OCI-LY1 (cell line): ENCODE results near the gene GLRA3.

Experiments
- H2AFZ ChIP-seq: fragments of 200-600 bp; sonication (generic), shearing (Covaris generic); 2 replicates; pipeline ENCODE4 v1.6.0; 2014; ENCODE audit warnings: antibody characterized with exemption, mild to moderate bottlenecking, low read length
- H3F3A ChIP-seq: fragments of 200-600 bp; sonication (generic), shearing (Covaris generic); 2 replicates; pipeline ENCODE4 v1.6.0; 2014; ENCODE audit warnings: mild to moderate bottlenecking, antibody characterized with exemption, low read length, moderate library complexity; ENCODE audit not compliant: insufficient read depth
- H3K27ac ChIP-seq: fragments of 200-600 bp; sonication (generic); 2 replicates; pipeline ENCODE4 v1.5.1; 2014; ENCODE audit warnings: low read length, mixed run types, mild to moderate bottlenecking, low read depth; ENCODE audit not compliant: poor library complexity, severe bottlenecking
- H3K27me3 ChIP-seq: fragments of 200-600 bp; sonication (generic); 2 replicates; pipeline ENCODE4 v1.6.0; 2014; ENCODE audit warnings: antibody characterized with exemption, mild to moderate bottlenecking, low read length, moderate library complexity; ENCODE audit not compliant: insufficient read depth
- H3K36me3 ChIP-seq: fragments of 200-600 bp; sonication (generic); 2 replicates; pipeline ENCODE4 v1.6.1; 2014; ENCODE audit warnings: mild to moderate bottlenecking, antibody characterized with exemption, low read length, moderate library complexity, mixed read lengths; ENCODE audit not compliant: insufficient read depth
- H3K4me1 ChIP-seq: fragments of 200-600 bp; sonication (generic); 2 replicates; pipeline ENCODE4 v1.5.1; 2014; ENCODE audit warnings: mild to moderate bottlenecking, low read length, moderate library complexity; ENCODE audit not compliant: insufficient read depth, severe bottlenecking
- H3K4me2 ChIP-seq: fragments of 200-600 bp; sonication (generic), shearing (Covaris generic); 2 replicates; pipeline ENCODE4 v1.6.1; 2014; ENCODE audit warnings: low read length
- H3K4me3 ChIP-seq: fragments of 200-600 bp; sonication (generic); 2 replicates; pipeline ENCODE4 v1.5.1; 2014; ENCODE audit warnings: low read length, low read depth, mild to moderate bottlenecking, mixed read lengths; ENCODE audit not compliant: poor library complexity, severe bottlenecking
- H3K79me2 ChIP-seq: fragments of 200-600 bp; shearing (Covaris generic); 2 replicates; pipeline ENCODE4 v1.6.1; 2016; ENCODE audit warnings: mixed run types, low read length, mixed read lengths; ENCODE audit not compliant: insufficient read depth
- H3K9ac ChIP-seq: fragments of 200-600 bp; sonication (generic), shearing (Covaris generic); 2 replicates; pipeline ENCODE4 v1.6.1; 2014; ENCODE audit warnings: mild to moderate bottlenecking, low read length, mixed read lengths
- H3K9me2 ChIP-seq: fragments of 200-600 bp; sonication (generic), shearing (Covaris generic); 2 replicates; pipeline ENCODE4 v1.6.1; 2014; ENCODE audit warnings: low read depth, mild to moderate bottlenecking, low read length, mixed read lengths
- H3K9me3 ChIP-seq: fragments of 200-600 bp; shearing (Covaris generic); 2 replicates; pipeline ENCODE4 v1.6.1; 2014; ENCODE audit warnings: low read length, mixed read lengths
- H4K20me1 ChIP-seq: fragments of 200-600 bp; sonication (generic), shearing (Covaris generic); 2 replicates; pipeline ENCODE4 v1.6.0; 2016; ENCODE audit warnings: mild to moderate bottlenecking, low read length; ENCODE audit not compliant: insufficient read depth
- EZH2 ChIP-seq: fragments of 200-600 bp; sonication (generic), shearing (Covaris generic); IDR thresholded peaks from 2 replicates; pipeline ENCODE4 v1.8.0; 2017; ENCODE audit warnings: borderline replicate concordance, mixed run types, mild to moderate bottlenecking, antibody characterized with exemption, low read length, moderate library complexity, mixed read lengths
- TF ChIP-seq, protein P1 (sequence below): fragments of 200-600 bp; sonication (generic), shearing (Covaris generic); IDR thresholded peaks from 2 replicates; pipeline ENCODE4 v1.5.1; 2017; ENCODE audit warnings: mild to moderate bottlenecking, antibody characterized with exemption, low read length, moderate library complexity, mixed read lengths

The GLRA3 gene

DNA sequence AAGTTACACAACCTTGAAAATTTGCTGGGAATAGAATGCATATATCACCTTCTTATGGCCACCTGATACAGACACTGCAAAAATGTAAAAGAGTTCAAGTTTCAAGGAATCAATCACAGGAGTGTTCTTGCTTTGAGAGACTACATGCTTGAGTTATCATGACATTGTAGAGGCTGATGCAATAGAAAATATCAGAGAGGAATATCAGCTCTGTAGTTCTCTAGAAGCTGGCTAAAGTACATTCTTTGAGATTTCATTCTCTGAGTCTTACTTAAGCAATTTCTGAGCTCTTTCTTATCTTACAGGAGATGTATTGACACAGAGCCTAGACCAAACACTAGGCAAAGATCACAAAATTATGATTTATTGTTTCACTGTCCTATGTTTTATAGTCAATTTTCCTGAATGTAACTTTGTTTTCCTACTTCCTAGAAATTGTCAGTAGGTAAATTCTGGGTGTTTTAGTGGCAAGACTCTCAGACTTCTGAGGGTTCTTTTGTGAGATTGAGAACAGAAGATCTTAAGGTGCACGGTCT is 154.7 kb downstream of the GLRA3 start:
- no peaks in the 10 kb centered on the region for H3K9me3 ChIP-seq
- no peak overlapping the region for H2AFZ ChIP-seq
- no peak overlapping the region for H3K4me2 ChIP-seq
- H3K9ac ChIP-seq, result no peak overlapping the region
- H3K9me2 ChIP-seq, result no peaks in the 10 kb centered on the region
- H4K20me1 ChIP-seq, result no peaks in the 10 kb centered on the region
- no peak overlapping the region for H3K27ac ChIP-seq
- H3K27me3 ChIP-seq, result no peaks in the 10 kb centered on the region
- no peaks in the 10 kb centered on the region for H3K79me2 ChIP-seq
- H3F3A ChIP-seq, result no peaks in the 10 kb centered on the region
- H3K4me1 ChIP-seq, result no peaks in the 10 kb centered on the region
- no peaks in the 10 kb centered on the region for H3K36me3 ChIP-seq
- no peak overlapping the region for H3K4me3 ChIP-seq
- TF ChIP-seq EZH2, result no peak
- TF ChIP-seq, protein P1, sequence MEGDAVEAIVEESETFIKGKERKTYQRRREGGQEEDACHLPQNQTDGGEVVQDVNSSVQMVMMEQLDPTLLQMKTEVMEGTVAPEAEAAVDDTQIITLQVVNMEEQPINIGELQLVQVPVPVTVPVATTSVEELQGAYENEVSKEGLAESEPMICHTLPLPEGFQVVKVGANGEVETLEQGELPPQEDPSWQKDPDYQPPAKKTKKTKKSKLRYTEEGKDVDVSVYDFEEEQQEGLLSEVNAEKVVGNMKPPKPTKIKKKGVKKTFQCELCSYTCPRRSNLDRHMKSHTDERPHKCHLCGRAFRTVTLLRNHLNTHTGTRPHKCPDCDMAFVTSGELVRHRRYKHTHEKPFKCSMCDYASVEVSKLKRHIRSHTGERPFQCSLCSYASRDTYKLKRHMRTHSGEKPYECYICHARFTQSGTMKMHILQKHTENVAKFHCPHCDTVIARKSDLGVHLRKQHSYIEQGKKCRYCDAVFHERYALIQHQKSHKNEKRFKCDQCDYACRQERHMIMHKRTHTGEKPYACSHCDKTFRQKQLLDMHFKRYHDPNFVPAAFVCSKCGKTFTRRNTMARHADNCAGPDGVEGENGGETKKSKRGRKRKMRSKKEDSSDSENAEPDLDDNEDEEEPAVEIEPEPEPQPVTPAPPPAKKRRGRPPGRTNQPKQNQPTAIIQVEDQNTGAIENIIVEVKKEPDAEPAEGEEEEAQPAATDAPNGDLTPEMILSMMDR, result no peak

- H3K79me2 ChIP-seq, result no peaks in the 10 kb centered on the region
- H4K20me1 ChIP-seq, result no peaks in the 10 kb centered on the region
- no peaks in the 10 kb centered on the region for H3K4me1 ChIP-seq
- H3F3A ChIP-seq, result no peaks in the 10 kb centered on the region
- no peaks in the 10 kb centered on the region for H3K9me2 ChIP-seq
- no peak overlapping the region for H3K4me3 ChIP-seq
- no peak overlapping the region for H3K9ac ChIP-seq
- no peak for TF ChIP-seq EZH2
- TF ChIP-seq, protein P1, result no peak
- no peaks in the 10 kb centered on the region for H3K27me3 ChIP-seq
- no peaks in the 10 kb centered on the region for H3K36me3 ChIP-seq
- no peaks in the 10 kb centered on the region for H3K9me3 ChIP-seq
- H3K27ac ChIP-seq, result no peak overlapping the region
- no peak overlapping the region for H2AFZ ChIP-seq
- H3K4me2 ChIP-seq, result no peak overlapping the region
These were observed 155.2 kb downstream of the GLRA3 start for GRCh38 chr4:174673865-174674264.

DNA sequence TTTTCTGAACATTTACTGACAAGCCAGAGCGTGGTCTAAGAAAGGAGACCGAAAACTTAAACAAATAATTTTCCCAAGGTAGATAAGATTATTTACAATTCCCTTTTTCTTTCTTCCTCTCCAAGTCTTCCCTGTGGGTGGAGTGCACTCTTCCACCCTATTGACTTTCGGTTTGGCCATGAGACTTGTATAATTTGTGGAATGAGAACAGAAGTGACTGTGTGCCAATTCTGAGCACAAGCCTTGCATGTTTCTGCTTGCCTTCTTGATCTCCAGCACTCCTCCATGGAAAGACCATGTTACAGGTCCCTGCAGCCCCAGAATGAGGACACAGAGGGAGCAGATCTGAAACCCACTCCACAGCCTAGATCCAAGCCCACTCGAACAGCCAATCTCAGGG is 156.8 kb downstream of the GLRA3 start:
- Histone ChIP-seq H3K9me2 (no peaks in the 10 kb centered on the region), H4K20me1 (no peaks in the 10 kb centered on the region), H2AFZ (no peak overlapping the region), H3K79me2 (no peaks in the 10 kb centered on the region), H3K9me3 (no peaks in the 10 kb centered on the region), H3K4me2 (no peak overlapping the region), H3K9ac (no peak overlapping the region), H3K4me1 (no peaks in the 10 kb centered on the region), H3F3A (no peaks in the 10 kb centered on the region), H3K36me3 (no peaks in the 10 kb centered on the region), H3K27ac (no peak overlapping the region), H3K4me3 (no peak overlapping the region), H3K27me3 (no peaks in the 10 kb centered on the region)
- TF ChIP-seq EZH2, result no peak
- TF ChIP-seq, protein P1, result no peak
